Measurements from ENCODE around the gene HIC2. TPM values are rescaled to one million over a fixed set of nuclear protein-coding genes. Genes with fewer than 3 reads are reported as not detected.
"Not testable (repeated sequence)": the region's sequence is repeated elsewhere in the genome, so short reads cannot be mapped to it uniquely, and the experiment has no call there.

The HIC2 gene
- total RNA-seq, 3 donors from 2014 or later (not counting 1 experiment from before 2014, with no cell fraction given), result 6.3 to 10.2 (median 7.7) TPM

- H3K36me3 Mint-ChIP-seq; H3K4me1 Mint-ChIP-seq; H3K4me3 ChIP-seq (ENCODE audit: low read length); H3K9me3 ChIP-seq (ENCODE audit: control insufficient read depth, insufficient read depth, low read length); H3K27ac Mint-ChIP-seq; H3K4me3 Mint-ChIP-seq; intact Hi-C loops (cut with micrococcal nuclease); DNase-seq; H3K27me3 ChIP-seq (ENCODE audit: control insufficient read depth, insufficient read depth, low read length); ATAC-seq; H3K27ac ChIP-seq (ENCODE audit: low read length); H3K4me1 ChIP-seq (ENCODE audit: control insufficient read depth, insufficient read depth, low read length); H3K36me3 ChIP-seq (ENCODE audit: control insufficient read depth, insufficient read depth, low read length); H3K9me3 Mint-ChIP-seq; H3K27me3 Mint-ChIP-seq (ENCODE audit: low read depth in 2 of 2): not testable (repeated sequence)
- no CpG with 5 or more reads among the region's 7 CpGs for WGBS (ENCODE audit: insufficient coverage)
Measured at GRCh38 chr22:21498489-21498888, 81.3 kb downstream of the HIC2 start.

GRCh38 chr22:21499623-21500506 lies 82.7 kb downstream of the HIC2 start:
- H3K4me1 ChIP-seq (ENCODE audit: control insufficient read depth, insufficient read depth, low read length); intact Hi-C loops (cut with micrococcal nuclease); DNase-seq; H3K36me3 ChIP-seq (ENCODE audit: control insufficient read depth, insufficient read depth, low read length); H3K27me3 Mint-ChIP-seq (ENCODE audit: low read depth in 2 of 2); H3K27me3 ChIP-seq (ENCODE audit: control insufficient read depth, insufficient read depth, low read length); H3K27ac ChIP-seq (ENCODE audit: low read length); H3K4me1 Mint-ChIP-seq; H3K36me3 Mint-ChIP-seq; H3K9me3 ChIP-seq (ENCODE audit: control insufficient read depth, insufficient read depth, low read length); H3K4me3 ChIP-seq (ENCODE audit: low read length); H3K4me3 Mint-ChIP-seq; H3K9me3 Mint-ChIP-seq; H3K27ac Mint-ChIP-seq: not testable (repeated sequence)
- no CpG with 5 or more reads among the region's 16 CpGs for WGBS (ENCODE audit: insufficient coverage)
- ATAC-seq, result peak in 2 of 3 donors; percentile 36 to 50

Other genes starting within 250 kb of the HIC2 start
- gene RIMBP3B, start 33.6 kb upstream of the HIC2 start, total RNA-seq, result under 1 TPM in 2 of 3 donors, not detected in 1; 0.14 to 0.70 TPM
- gene TMEM191C, start 50.0 kb downstream of the HIC2 start, total RNA-seq, result 1 to 10 TPM; 2.1 to 3.4 (median 3.2) TPM
- gene RIMBP3C, start 134.1 kb downstream of the HIC2 start, total RNA-seq, result 1 to 10 TPM in 1 of 3 donors, under 1 TPM in 2; 0.35 to 1.0 (median 0.38) TPM
- gene UBE2L3, start 150.3 kb downstream of the HIC2 start, total RNA-seq, result 10 to 100 TPM; 30.7 to 39.8 (median 39.7) TPM
- gene YDJC, start 212.7 kb downstream of the HIC2 start, total RNA-seq, result 10 to 100 TPM; 20.5 to 24.4 (median 21.6) TPM
- under 1 TPM in 1 of 3 donors, not detected in 2; 0.43 TPM for gene CCDC116, start 215.4 kb downstream of the HIC2 start, total RNA-seq
- gene SDF2L1, start 224.9 kb downstream of the HIC2 start, total RNA-seq, result 10 to 100 TPM; 38.3 to 55.8 (median 40.3) TPM
- gene PPIL2, start 248.6 kb downstream of the HIC2 start, total RNA-seq, result 100 to 1,000 TPM; 101 to 127 (median 124) TPM